Mesenteric fat pad (tissue), 1 donor: ENCODE measurements around the gene ANKS1A. TPM values are rescaled to one million over a fixed set of nuclear protein-coding genes. Genes with fewer than 3 reads are reported as not detected.
"Not testable (repeated sequence)": the region's sequence is repeated elsewhere in the genome, so short reads cannot be mapped to it uniquely, and the experiment has no call there.

Experiments
- DNase-seq: peaks from one replicate; pipeline ENCODE4 v3.0.0-alpha.2; 2020; ENCODE audit warnings: low spot score
- total RNA-seq: library from RNA; stranded (reverse); fragmentation: NEBNext Ultra II Directional; extraction: Animal tissue kit (Norgen Biotek cat#: 25700); gene quantifications from one replicate; pipeline ENCODE4 v1.2.1, GENCODE V29; 2021
- donor health status: DM: yes; HTN: yes; CAD: no.

Gene ANKS1A
- total RNA-seq, 1 donor from 2014 or later = 21.9 TPM

GRCh38 chr6:34877869-34878485 is 11.1 kb upstream of the ANKS1A start:
- no peak for DNase-seq

GRCh38 chr6:34884073-34884472 is 5.0 kb upstream of the ANKS1A start:
- not testable (repeated sequence) for DNase-seq

GRCh38 chr6:34884996-34885395 is 4.1 kb upstream of the ANKS1A start:
- no peak for DNase-seq

- DNase-seq = not testable (repeated sequence)
Measured at GRCh38 chr6:34885837-34886236, 3.2 kb upstream of the ANKS1A start.

- DNase-seq = peak; percentile 95
Measured at GRCh38 chr6:34887753-34888513, 1.1 kb upstream of the ANKS1A start, which contains the start of gene TAF11. TAF11 (minus strand) TSS chr6:34888042; CDS start chr6:34887957, 85 bp downstream.

GRCh38 chr6:34888514-34888856 is 570 bp upstream of the ANKS1A start:
- DNase-seq = no peak

- DNase-seq = no peak
Measured at GRCh38 chr6:34890533-34890925, 1.5 kb downstream of the ANKS1A start.

GRCh38 chr6:34891296-34891695 is 2.2 kb downstream of the ANKS1A start:
- DNase-seq = no peak

- DNase-seq = no peak
Measured at GRCh38 chr6:34894693-34895092, 5.6 kb downstream of the ANKS1A start.

GRCh38 chr6:34897130-34897529 is 8.1 kb downstream of the ANKS1A start:
- no peak for DNase-seq

- no peak for DNase-seq
Measured at GRCh38 chr6:34897716-34898115, 8.7 kb downstream of the ANKS1A start.

GRCh38 chr6:34899748-34900147 is 10.7 kb downstream of the ANKS1A start:
- DNase-seq = not testable (repeated sequence)

GRCh38 chr6:34900321-34901031 is 11.4 kb downstream of the ANKS1A start:
- DNase-seq = no peak

- DNase-seq = no peak
Measured at GRCh38 chr6:34901930-34902329, 12.9 kb downstream of the ANKS1A start.

GRCh38 chr6:34904990-34905613 is 16.0 kb downstream of the ANKS1A start:
- DNase-seq = no peak

- no peak for DNase-seq
Measured at GRCh38 chr6:34906826-34907225, 17.8 kb downstream of the ANKS1A start.

GRCh38 chr6:34908194-34908593 is 19.1 kb downstream of the ANKS1A start:
- no peak for DNase-seq

- DNase-seq = no peak
Measured at GRCh38 chr6:34909320-34909883, 20.3 kb downstream of the ANKS1A start.

- no peak for DNase-seq
Measured at GRCh38 chr6:34911822-34912221, 22.8 kb downstream of the ANKS1A start.

GRCh38 chr6:34912715-34913464 is 23.8 kb downstream of the ANKS1A start:
- no peak for DNase-seq

GRCh38 chr6:34914358-34914757 is 25.3 kb downstream of the ANKS1A start:
- no peak for DNase-seq
